HEK293 (cell line): Measurements from ENCODE around the gene VDR.

Experiments
- CTCF ChIA-PET: fragments of 350-600 bp; formaldehyde crosslinking; extraction: SDS; loops from one replicate; lab custom pipeline; 2021; ENCODE audit warnings: antibody characterized with exemption; lab: Yijun Ruan, JAX
- POLR2A ChIA-PET: fragments of 300-600 bp; formaldehyde crosslinking; extraction: SDS; loops from one replicate; lab custom pipeline; 2020; ENCODE audit warnings: antibody characterized with exemption, inconsistent platforms; lab: Yijun Ruan, JAX
- H3K27ac ChIP-seq: fragments of 200-500 bp; sonication (Bioruptor generic); 2 replicates; pipeline ENCODE4 v1.5.1; 2014; ENCODE audit warnings: low read depth, low read length, control low read depth, inconsistent platforms; ENCODE audit errors: extremely low read depth
- H3K36me3 ChIP-seq, 2 experiments: fragments of 200-500 bp in 1 of 2; sonication (Bioruptor generic) in 1 of 2; 1 replicate in 1 of 2; 2 replicates in 1 of 2; pipeline ENCODE4 v1.5.1; 2014 to 2017; ENCODE audit warnings: inconsistent platforms in 2 of 2, low read length in 2 of 2; ENCODE audit not compliant: control insufficient read depth in 2 of 2, insufficient read depth in 1 of 2
- H3K4me1 ChIP-seq: fragments of 200-500 bp; sonication (Bioruptor generic); 2 replicates; pipeline ENCODE4 v1.5.1; 2014; ENCODE audit warnings: mild to moderate bottlenecking, low read length, inconsistent platforms; ENCODE audit not compliant: control insufficient read depth, insufficient read depth
- H3K4me3 ChIP-seq: 2 replicates; pipeline ENCODE4 v1.5.1; 2011; ENCODE audit warnings: low read depth, mild to moderate bottlenecking, control low read depth, low read length, moderate library complexity
- H3K9me3 ChIP-seq: fragments of 200-500 bp; sonication (Bioruptor generic); 2 replicates; pipeline ENCODE4 v1.5.1; 2014; ENCODE audit warnings: low read depth, low read length, inconsistent platforms; ENCODE audit not compliant: control insufficient read depth, insufficient read depth
- GFI1B ChIP-seq: fragments of 450-650 bp; formaldehyde crosslinking; IDR thresholded peaks from 2 replicates; pipeline ENCODE4 v1.5.1; 2016; ENCODE audit warnings: missing biosample characterization, missing genetic modification characterization
- GLI2 ChIP-seq: fragments of 450-650 bp; formaldehyde crosslinking; IDR thresholded peaks from 2 replicates; pipeline ENCODE4; 2017; ENCODE audit warnings: missing biosample characterization, missing genetic modification characterization, low read depth, borderline replicate concordance
- KLF7 ChIP-seq: fragments of 450-650 bp; formaldehyde crosslinking; IDR thresholded peaks from 2 replicates; pipeline ENCODE4 v1.5.1; 2016; ENCODE audit warnings: missing biosample characterization, missing genetic modification characterization, borderline replicate concordance
- MEIS1 ChIP-seq: sonication (generic); formaldehyde crosslinking; IDR thresholded peaks from 2 replicates; pipeline ENCODE4 v1.8.1; 2022; ENCODE audit warnings: missing genetic modification reagents, mild to moderate bottlenecking, borderline replicate concordance
- SETDB1 ChIP-seq: IDR thresholded peaks from one replicate; pipeline ENCODE4 v1.6.1; 2017; ENCODE audit warnings: mild to moderate bottlenecking, low read length, moderate library complexity, mixed read lengths; ENCODE audit not compliant: insufficient read length
- ZNF114 ChIP-seq: fragments of 450-650 bp; formaldehyde crosslinking; IDR thresholded peaks from 2 replicates; pipeline ENCODE4 v1.5.0; 2017; ENCODE audit warnings: missing biosample characterization, missing genetic modification characterization
- ZNF138 ChIP-seq: fragments of 450-650 bp; formaldehyde crosslinking; IDR thresholded peaks from 2 replicates; pipeline ENCODE4 v1.5.1; 2016; ENCODE audit warnings: missing biosample characterization, missing genetic modification characterization, borderline replicate concordance
- ZNF155 ChIP-seq: fragments of 450-650 bp; formaldehyde crosslinking; IDR thresholded peaks from 2 replicates; pipeline ENCODE4 v1.5.1; 2016; ENCODE audit warnings: missing biosample characterization, missing genetic modification characterization
- ZNF221 ChIP-seq: fragments of 450-650 bp; formaldehyde crosslinking; IDR thresholded peaks from 2 replicates; pipeline ENCODE4 v1.5.1; 2017; ENCODE audit warnings: missing biosample characterization, missing genetic modification characterization, borderline replicate concordance
- ZNF335 ChIP-seq: fragments of 450-650 bp; formaldehyde crosslinking; conservative IDR thresholded peaks from 2 replicates; pipeline ENCODE4 v1.5.1; 2016; ENCODE audit warnings: missing biosample characterization, missing genetic modification characterization
- ZNF48 ChIP-seq: fragments of 450-650 bp; formaldehyde crosslinking; IDR thresholded peaks from 2 replicates; pipeline ENCODE4 v1.5.1; 2016; ENCODE audit warnings: missing biosample characterization, missing genetic modification characterization
- ZNF514 ChIP-seq: fragments of 450-650 bp; formaldehyde crosslinking; IDR thresholded peaks from 2 replicates; pipeline ENCODE4 v1.5.1; 2016; ENCODE audit warnings: missing biosample characterization, missing genetic modification characterization
- ZNF621 ChIP-seq: fragments of 450-650 bp; formaldehyde crosslinking; IDR thresholded peaks from 2 replicates; pipeline ENCODE4 v1.5.1; 2017; ENCODE audit warnings: missing biosample characterization, missing genetic modification characterization
- ZNF624 ChIP-seq: fragments of 450-650 bp; formaldehyde crosslinking; IDR thresholded peaks from 2 replicates; pipeline ENCODE4 v1.5.1; 2017; ENCODE audit warnings: missing biosample characterization, missing genetic modification characterization
- ZNF776 ChIP-seq: fragments of 450-650 bp; formaldehyde crosslinking; IDR thresholded peaks from 2 replicates; pipeline ENCODE4 v1.5.0; 2017; ENCODE audit warnings: missing biosample characterization, missing genetic modification characterization, borderline replicate concordance
- ZNF791 ChIP-seq: fragments of 450-650 bp; formaldehyde crosslinking; IDR thresholded peaks from 2 replicates; pipeline ENCODE4 v1.5.1; 2016; ENCODE audit warnings: missing biosample characterization, missing genetic modification characterization
- ZNF837 ChIP-seq: fragments of 450-650 bp; formaldehyde crosslinking; IDR thresholded peaks from 2 replicates; pipeline ENCODE4 v1.5.1; 2016; ENCODE audit warnings: missing biosample characterization, missing genetic modification characterization
- ZSCAN23 ChIP-seq: fragments of 450-650 bp; formaldehyde crosslinking; IDR thresholded peaks from 2 replicates; pipeline ENCODE4 v1.5.1; 2016; ENCODE audit warnings: missing biosample characterization, missing genetic modification characterization
- TF ChIP-seq, protein P1 (sequence below): fragments of 450-650 bp; formaldehyde crosslinking; conservative IDR thresholded peaks from 2 replicates; pipeline ENCODE4 v1.5.1; 2016; ENCODE audit warnings: low read depth, missing biosample characterization, missing genetic modification characterization
- TF ChIP-seq, protein P2 (sequence below): fragments of 450-650 bp; formaldehyde crosslinking; IDR thresholded peaks from 2 replicates; pipeline ENCODE4 v1.5.1; 2017; ENCODE audit warnings: missing biosample characterization, missing genetic modification characterization
- TF ChIP-seq, protein P3 (sequence below): fragments of 450-650 bp; formaldehyde crosslinking; IDR thresholded peaks from 2 replicates; pipeline ENCODE4 v1.5.1; 2016; ENCODE audit warnings: missing biosample characterization, missing genetic modification characterization

VDR gene

DNA sequence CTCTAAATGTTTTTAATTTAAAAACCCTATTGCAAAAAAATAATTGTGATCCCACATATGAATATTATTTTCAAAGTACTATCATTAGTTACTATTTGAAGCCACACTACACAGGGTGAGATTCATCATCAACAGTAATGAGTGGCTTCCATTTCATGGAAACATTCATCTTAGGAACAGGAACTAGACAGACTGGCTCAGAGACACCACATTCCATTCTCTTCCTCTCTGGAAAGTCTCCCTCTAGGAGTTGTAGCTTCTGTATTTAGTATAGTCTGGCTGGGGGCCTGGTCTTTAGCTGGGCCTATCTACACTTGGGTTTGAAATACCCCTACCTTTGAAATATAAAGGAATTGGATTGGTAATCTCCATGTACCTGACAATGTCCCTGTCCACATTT is 6.2 kb upstream of the VDR start:
- no peaks in the 10 kb centered on the region for H3K9me3 ChIP-seq
- H3K27ac ChIP-seq: no peak overlapping the region
- H3K4me1 ChIP-seq: no peaks in the 10 kb centered on the region
- H3K4me3 ChIP-seq: no peak overlapping the region
- no peak for TF ChIP-seq SETDB1
- no peaks in the 10 kb centered on the region for H3K36me3 ChIP-seq
- CTCF ChIA-PET: interaction anchor here (0.7 kb wide), 1 partner anchor 21 kb away, joined by 3 read pairs; no protein-coding TSS in a partner anchor
- POLR2A ChIA-PET: no interaction called here

DNA sequence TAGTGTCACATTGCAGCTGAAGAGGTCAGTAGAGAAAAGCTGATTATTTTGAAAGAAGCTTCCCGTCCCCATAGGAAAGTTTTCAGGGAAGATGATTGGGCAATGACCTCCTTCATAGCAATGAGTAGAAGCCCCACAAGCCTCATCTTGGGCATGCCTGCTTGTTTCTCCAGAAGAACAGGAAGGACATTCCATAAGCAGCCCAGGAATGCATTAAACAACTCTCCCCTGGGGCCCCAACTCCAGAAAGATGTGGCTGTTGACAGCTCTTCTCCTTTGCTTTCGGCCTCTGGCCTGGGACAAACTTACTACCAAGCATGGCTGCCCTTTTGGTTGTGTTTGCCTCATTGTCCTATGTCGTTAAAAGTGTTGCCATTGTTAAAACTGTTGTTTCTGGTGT is 5.7 kb upstream of the VDR start:
- ChIA-PET CTCF (interaction anchor here (1.4 kb wide), 1 partner anchor 40 kb away, joined by 3 read pairs; no protein-coding TSS in a partner anchor), POLR2A (no interaction called here)
- Histone ChIP-seq H3K27ac (no peak overlapping the region), H3K36me3 (no peaks in the 10 kb centered on the region), H3K4me1 (no peaks in the 10 kb centered on the region), H3K4me3 (no peak overlapping the region), H3K9me3 (no peaks in the 10 kb centered on the region)
- TF ChIP-seq, protein P1, sequence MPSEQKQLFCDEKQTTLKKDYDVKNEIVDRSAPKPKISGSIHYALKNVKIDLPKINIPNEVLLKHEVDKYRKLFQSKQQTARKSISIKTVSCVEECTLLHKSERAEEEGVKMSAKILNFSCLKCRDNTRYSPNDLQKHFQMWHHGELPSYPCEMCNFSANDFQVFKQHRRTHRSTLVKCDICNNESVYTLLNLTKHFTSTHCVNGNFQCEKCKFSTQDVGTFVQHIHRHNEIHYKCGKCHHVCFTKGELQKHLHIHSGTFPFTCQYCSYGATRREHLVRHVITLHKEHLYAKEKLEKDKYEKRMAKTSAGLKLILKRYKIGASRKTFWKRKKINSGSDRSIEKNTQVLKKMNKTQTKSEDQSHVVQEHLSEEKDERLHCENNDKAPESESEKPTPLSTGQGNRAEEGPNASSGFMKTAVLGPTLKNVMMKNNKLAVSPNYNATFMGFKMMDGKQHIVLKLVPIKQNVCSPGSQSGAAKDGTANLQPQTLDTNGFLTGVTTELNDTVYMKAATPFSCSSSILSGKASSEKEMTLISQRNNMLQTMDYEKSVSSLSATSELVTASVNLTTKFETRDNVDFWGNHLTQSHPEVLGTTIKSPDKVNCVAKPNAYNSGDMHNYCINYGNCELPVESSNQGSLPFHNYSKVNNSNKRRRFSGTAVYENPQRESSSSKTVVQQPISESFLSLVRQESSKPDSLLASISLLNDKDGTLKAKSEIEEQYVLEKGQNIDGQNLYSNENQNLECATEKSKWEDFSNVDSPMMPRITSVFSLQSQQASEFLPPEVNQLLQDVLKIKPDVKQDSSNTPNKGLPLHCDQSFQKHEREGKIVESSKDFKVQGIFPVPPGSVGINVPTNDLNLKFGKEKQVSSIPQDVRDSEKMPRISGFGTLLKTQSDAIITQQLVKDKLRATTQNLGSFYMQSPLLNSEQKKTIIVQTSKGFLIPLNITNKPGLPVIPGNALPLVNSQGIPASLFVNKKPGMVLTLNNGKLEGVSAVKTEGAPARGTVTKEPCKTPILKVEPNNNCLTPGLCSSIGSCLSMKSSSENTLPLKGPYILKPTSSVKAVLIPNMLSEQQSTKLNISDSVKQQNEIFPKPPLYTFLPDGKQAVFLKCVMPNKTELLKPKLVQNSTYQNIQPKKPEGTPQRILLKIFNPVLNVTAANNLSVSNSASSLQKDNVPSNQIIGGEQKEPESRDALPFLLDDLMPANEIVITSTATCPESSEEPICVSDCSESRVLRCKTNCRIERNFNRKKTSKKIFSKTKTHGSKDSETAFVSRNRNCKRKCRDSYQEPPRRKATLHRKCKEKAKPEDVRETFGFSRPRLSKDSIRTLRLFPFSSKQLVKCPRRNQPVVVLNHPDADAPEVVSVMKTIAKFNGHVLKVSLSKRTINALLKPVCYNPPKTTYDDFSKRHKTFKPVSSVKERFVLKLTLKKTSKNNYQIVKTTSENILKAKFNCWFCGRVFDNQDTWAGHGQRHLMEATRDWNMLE: no peak
- TF ChIP-seq KLF7 (tag by site-specific recombination) (no peak), ZNF155 (tag by site-specific recombination) (no peak), ZNF335 (tag by site-specific recombination) (no peak), ZNF48 (tag by site-specific recombination) (no peak), ZNF837 (no peak), GLI2 (tag by site-specific recombination) (no peak), ZSCAN23 (no peak), ZNF621 (no peak), ZNF138 (tag by site-specific recombination) (no peak), ZNF624 (no peak), ZNF776 (tag by site-specific recombination) (no peak), ZNF514 (tag by site-specific recombination) (no peak), ZNF114 (no peak), GFI1B (tag by site-specific recombination) (no peak), ZNF791 (tag by site-specific recombination) (no peak), MEIS1 (CRISPR knock-in tag) (no peak), ZNF221 (tag by site-specific recombination) (no peak)
- TF ChIP-seq, protein P2, sequence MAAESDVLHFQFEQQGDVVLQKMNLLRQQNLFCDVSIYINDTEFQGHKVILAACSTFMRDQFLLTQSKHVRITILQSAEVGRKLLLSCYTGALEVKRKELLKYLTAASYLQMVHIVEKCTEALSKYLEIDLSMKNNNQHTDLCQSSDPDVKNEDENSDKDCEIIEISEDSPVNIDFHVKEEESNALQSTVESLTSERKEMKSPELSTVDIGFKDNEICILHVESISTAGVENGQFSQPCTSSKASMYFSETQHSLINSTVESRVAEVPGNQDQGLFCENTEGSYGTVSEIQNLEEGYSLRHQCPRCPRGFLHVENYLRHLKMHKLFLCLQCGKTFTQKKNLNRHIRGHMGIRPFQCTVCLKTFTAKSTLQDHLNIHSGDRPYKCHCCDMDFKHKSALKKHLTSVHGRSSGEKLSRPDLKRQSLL (tag by site-specific recombination): no peak
- TF ChIP-seq, protein P3, sequence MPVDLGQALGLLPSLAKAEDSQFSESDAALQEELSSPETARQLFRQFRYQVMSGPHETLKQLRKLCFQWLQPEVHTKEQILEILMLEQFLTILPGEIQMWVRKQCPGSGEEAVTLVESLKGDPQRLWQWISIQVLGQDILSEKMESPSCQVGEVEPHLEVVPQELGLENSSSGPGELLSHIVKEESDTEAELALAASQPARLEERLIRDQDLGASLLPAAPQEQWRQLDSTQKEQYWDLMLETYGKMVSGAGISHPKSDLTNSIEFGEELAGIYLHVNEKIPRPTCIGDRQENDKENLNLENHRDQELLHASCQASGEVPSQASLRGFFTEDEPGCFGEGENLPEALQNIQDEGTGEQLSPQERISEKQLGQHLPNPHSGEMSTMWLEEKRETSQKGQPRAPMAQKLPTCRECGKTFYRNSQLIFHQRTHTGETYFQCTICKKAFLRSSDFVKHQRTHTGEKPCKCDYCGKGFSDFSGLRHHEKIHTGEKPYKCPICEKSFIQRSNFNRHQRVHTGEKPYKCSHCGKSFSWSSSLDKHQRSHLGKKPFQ: no peak
